HG02973 (cell line): Measurements from ENCODE around the gene IP6K3.

ENCODE experiments used
- ATAC-seq: cut with Tn5 transposase; IDR thresholded peaks from one replicate; pipeline ENCODE4 v1.9.1; 2021; ENCODE audit warnings: moderate library complexity; ENCODE audit not compliant: unreplicated experiment

The IP6K3 gene

DNA sequence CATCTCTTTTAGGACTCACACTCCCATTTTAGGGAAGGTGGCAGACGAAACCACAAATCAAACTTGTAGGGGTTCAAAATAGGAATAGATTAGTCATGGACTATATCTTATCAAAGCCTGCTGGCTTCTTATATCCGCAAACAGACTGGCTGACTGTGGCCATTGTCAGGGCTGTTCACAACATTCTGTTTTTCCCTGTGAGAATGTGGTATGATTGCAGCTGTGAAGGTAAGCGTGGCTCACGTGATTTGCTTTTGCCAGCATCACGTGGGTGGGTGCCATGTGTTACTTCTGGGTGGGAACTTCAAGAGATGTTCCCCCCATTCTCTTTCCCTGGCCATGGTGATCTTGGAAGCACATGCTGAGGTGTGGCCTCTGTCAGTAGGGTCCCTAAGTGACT lies 5.9 kb downstream of the IP6K3 start:
- no peak for ATAC-seq

DNA sequence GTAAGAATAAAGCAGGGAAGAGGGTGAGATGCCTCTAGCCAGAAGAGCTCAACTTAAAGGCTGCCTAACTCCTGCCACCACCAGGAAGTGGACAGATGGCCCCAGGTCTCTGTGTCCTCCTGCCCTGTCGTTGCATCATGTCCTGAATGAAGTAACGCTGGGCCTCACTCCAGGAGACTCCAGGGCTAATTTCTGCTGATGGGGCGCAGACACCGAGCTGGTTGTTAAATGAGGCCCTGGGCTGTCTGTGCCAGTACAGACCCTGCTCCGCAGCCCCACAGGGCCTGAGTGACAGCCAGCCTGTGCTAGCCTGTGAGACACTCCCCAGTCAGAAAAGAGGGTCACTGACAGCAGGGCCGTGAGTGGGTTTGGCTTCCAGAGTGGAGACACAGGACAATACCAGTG lies 6.5 kb downstream of the IP6K3 start:
- no peak for ATAC-seq

DNA sequence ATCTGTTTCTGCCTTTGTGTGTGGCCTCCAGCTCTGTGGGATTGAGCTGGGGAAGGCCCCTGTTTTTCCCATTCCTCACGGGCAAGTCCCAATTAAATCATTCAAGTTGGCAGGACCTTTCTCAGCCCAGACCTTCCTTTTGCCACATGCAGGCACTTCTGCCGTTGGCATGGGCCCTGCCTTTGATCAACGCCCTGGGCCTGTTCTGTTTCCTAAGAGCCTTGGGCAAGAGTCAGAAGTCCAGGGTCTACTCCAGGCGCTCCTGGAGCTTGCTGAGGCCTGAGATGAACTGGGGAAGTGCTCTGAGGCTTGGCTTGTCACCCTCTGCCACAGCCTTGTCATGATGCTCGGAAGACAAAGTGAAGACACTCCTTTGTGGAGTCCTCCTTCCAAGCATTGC lies 7.1 kb downstream of the IP6K3 start:
- ATAC-seq = no peak

DNA sequence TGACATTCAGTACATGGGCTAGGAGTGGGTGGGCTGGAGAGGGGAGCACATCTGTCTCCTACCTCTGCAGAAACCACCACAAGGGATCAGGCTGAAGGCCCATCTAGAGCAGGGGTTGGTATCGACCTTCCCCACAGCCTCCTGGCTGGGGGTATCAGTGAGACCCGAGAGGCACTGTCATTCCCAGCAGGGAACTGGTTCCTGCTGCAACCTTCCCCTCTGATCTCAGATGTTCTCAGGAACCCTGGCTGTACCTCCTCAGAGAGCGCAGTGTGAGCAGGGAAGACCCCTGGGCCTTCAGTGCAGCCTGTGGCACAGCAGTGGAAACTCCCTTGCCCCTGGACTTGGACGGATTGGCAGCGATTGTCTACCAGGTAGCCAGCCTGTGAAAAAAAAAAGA lies 7.8 kb downstream of the IP6K3 start:
- ATAC-seq = no peak

DNA sequence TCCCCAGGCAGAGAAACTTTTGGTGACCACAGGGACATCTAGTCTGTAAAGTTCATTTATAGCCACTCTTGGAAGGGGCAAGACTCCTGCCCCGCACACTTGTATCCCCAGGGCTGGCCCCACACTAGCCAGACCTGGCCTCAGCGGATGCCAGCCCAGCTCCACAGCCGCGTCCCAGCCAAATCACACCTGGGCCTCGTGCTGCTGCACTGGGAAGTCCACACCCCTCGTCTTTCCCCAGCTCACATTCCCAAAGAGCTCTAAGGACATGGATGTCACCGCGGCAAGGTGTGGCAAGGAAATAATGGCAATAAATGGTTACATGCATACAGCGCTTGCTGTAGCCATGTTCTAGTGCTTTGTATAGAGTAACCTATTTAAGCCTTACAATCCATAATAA lies 8.6 kb downstream of the IP6K3 start:
- no peak for ATAC-seq

DNA sequence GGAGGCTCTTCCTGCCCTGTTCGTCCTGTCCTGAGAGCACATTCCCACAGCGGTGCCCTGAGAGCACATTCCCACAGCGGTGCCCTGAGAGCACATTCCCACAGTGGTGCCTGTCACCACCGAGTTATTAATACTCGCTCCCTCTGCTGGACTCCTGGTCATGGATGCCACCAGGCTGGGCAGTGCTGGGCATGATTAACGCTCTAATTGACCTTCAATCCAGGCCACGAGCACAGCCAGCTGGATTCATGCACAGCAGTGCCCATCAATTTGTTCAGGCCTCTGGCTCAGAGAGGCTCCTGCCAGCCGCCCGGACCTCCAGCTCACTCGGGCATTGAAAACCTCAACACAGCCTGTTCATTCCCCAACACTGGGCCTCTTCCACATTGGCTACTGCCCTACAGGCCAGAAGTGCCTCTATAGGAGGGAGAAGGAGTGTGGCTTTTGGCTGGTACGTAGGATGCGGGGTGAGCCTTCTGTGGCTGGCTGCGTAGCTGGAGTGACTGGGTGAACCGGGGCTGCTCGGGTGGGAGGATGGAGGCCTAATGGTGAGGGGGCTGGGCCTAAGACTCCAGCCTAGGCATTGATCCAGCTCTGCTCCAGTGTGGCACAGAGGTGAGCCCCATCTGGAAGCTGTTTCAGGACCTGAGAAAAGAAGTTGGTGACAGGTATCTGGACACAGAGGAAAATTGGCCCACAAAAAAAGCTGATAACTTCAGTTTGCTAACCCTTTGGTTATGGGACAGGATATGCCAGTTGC lies 9.3 kb downstream of the IP6K3 start:
- ATAC-seq = no peak

DNA sequence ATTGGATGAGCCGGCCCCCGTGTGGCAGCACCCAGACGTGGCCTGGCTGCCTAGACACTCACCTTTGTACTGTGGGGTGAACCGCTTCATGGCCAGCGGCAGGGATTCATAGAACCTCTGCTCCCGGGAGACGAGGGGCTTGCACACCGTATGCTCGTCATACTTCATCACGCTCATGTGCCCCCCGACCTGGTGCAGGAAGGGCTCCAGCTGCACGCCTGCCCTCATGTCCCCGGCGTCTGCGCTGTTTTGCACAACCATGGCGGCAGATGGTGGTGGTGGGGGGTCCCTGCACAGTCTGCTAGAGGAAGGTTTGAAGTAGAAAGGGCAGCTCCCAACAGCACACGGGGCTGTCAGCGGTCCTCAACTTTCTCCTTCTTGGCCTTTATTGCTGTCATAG lies 11.5 kb downstream of the IP6K3 start:
- no peak for ATAC-seq

DNA sequence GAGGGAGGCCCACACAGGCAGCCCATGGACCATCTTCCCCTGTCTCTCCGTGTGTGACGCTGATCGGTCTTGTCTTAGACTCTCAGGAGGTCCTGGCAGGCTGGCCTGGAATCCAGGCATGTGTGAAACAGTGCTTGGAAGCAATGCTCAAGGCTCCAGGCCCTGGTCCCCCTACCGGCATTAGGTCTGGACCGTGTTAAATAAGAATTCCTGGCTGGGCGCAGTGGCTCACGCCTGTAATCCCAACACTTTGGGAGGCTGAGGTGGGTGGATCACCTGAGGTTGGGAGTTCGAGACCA lies 13.0 kb downstream of the IP6K3 start:
- ATAC-seq = no peak

DNA sequence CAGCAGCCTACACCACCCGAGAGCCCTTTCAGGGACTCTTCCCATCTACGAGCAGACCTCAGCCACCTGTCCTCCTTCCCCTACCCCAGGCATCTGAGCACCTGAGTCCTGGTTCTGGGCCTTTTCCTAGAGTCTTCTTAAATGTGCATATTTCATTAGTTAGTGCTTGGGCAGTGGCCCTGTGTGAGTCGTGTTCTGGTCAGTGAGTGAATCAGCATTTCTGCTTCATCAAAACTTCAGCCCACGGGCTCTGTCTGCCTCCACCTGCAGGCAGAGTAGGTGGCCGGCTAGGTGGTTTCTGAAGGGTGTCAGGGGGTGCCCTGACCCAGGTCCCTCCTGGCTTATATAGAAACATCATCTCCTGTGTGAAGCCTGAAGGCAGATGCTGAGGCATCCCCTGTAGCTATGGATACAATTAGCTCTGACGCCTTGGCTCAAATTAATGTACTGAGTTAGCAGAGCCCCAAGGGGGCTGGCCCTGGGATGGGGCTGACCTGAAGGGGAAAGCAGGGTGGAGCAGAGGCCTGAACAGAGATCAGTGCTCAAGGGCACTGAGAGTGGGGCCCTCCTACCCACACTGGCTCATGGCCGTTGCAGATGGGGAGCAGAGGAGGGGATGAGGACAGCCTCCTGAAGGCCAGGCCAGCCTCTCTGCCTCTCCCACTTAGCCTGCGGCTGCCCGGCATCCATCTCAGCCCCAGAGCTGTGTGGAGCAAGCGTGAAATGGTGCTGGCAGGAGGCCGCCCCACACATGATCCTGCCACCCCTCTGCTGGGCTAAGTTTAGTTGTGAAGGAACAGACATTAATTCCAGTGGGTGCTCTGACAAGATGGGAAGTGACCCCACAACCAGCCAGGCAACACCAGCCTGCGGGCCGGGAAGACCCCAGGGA lies 13.6 kb downstream of the IP6K3 start:
- ATAC-seq = no peak

DNA sequence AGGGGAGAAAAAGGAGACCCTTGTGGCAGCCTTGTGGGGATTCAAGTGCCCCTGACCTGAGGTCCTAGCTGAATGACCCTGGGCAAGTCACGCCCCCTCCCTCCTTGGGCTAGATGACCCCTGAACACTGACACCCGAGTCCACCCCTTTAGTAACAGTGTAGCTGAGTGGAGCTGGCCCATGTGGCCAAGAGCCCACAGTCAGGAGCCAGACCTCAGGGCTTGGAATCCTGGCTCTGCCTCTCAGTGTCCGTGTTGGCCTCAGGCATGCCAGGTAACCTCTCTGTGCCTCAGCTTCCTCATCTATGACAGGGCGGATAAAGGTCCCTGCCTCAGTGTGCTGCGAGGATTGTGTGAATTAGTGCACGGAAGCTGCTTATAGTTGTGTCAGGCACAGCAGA lies 14.3 kb downstream of the IP6K3 start:
- ATAC-seq = no peak

DNA sequence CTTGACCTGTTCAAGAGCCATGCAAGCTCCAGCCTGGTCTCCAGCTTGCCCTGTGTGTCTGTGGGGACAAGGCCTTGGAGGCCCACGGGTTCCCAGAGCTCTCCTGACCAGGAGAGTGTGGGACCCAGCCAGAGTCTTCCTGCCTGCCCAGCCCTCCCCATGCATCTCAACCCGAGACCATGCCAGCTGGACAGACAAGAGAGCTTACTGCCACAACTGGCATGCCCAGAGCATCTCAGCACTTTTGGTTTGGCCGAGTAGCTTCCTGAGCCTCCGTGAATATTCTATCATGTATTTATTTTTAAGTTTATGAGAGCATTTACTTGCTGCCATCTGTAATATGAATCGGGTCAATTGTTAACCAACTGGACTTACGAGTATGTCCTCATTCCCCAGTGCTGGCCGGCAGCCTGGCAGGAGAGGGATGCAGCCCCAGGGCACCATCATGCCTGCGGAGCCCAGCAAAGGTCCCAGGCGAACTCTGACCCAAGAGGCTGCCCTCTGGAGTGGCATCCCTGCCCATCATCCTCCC lies 14.9 kb downstream of the IP6K3 start:
- no peak for ATAC-seq

DNA sequence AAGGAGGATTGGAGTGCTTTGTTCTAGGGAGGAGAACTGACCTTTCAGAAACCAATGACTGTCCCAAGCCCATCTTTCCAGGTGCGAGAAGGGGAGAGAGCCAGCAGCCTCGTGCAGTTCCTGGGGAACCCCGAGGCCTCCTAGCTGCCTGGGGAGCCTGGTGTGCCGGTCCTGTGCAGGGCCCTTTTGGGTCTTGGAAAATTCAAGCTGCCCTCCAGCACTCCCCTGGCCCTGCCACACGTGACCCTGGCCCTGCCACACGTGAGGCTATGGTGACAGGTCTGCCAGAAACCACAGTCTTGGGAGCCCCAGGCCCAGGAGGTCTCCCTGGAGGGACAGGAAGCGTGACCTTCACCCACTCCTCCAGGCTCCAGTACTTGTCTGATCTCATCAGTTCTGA lies 15.7 kb downstream of the IP6K3 start:
- ATAC-seq = no peak

DNA sequence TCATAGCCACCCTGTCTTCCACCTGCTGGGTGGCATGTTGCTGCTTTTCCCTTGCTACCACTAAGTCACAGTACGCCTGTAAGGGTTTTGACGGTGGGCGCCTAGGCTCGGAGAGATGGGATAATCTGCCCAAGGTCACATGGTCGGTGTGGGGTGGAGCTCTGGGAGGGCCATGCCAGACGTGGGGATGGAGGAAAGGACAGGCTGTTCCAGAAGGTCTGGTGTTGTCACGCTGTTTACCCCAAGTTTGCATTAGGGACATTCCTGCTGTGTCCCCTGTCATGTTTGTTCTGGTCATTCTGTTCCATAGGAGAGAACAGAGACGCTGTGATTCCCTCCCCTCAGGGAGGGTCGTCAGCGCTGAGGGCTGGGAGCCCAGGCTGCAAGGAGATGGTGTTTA lies 16.1 kb downstream of the IP6K3 start:
- no peak for ATAC-seq

DNA sequence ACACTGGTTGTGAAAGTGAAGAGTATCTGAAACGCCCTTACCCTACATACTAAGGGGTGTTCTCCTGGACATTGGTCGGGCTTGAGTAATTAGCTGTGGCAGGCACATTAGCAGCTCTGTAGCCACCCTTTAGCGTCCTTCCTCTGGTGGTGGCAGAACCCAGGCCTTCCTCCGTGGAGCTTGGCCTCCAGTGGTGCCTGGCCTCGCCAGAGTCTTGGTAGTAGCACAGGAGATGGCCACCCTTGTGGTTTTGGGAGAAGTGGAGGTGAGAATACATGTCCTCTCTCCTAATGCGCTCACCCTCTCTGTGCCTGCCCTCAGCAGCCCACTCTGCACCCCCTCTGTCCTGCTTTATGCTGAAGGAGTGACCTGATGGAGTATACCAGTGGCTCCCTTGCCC lies 17.6 kb downstream of the IP6K3 start:
- no peak for ATAC-seq

DNA sequence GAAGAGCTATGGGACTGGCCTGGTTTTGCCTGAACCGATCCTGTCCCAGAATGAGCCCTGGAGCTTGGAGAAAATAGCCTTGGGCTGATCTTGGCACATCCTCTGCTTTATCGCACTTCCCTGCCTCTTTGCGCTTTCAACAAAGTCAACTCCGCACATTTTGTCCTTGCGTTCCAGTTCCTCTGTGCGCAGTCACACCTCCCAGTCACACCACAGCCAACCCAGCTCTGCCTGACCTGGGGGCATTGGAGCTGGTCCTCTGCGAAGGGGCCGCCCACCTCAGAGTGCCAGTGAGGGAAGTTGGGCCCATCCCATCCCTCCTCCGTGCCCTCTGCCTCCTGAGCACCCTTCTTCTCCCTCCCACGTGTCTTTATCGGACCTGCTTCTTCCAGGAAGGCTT lies 18.3 kb downstream of the IP6K3 start:
- ATAC-seq = no peak

DNA sequence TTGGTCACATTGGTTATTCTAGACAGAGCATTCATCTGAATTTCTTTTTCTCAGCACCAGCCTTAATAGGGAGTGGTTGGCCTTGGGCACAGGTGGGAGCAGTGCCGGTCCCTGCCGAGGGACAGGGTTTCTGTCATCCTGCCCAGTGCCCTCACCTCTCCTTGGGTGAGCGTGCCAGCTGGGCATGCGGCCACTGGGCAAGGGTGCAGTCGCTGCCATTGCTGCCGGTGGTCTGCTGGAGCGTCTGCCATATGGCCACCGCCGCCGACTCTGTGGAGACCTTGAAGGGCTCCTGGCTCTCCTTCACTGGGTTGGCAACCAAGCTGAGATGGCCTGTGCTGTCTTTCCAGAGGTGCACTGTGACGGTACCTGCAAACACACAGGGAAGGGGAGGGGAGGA lies 18.8 kb downstream of the IP6K3 start:
- ATAC-seq = no peak

DNA sequence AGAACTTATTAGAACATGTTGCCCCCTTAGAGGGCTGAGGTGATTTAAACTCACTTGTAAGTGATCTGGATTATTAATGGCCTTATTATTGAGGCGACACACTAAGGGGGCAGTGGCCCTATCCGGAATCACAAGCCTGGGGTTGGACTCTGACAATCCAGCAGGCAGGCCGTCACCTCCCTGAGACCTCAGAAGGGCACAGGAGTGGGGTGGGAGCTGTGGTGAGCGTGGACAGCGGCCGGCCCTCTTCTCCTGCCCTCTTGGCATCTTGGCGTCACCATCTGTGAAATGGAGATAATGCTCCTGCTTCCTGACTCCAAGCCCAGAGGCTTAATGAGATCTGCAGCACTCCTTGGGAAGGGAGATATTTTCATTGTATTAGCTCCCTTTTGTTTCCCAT lies 19.6 kb downstream of the IP6K3 start:
- no peak for ATAC-seq

DNA sequence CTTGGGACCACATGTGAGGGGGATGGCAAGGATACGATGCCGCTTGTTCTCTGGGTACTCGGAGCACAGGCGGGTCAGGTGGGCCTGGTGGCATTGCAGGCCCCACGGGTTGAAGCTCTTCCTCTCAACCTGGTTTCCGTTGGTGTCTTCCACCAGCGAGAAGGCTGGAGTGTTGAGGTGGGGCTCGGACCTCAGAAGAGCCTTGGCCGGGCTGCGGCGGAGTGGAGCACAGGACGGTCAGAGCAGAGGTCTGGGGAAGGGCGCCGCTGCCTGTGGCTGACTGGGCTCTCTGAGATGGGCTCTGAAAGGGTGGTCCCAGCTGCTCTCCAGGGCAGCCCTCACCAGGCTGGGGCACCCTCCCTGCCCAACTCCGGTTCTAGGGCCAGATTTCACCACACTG lies 20.0 kb downstream of the IP6K3 start:
- ATAC-seq = no peak

DNA sequence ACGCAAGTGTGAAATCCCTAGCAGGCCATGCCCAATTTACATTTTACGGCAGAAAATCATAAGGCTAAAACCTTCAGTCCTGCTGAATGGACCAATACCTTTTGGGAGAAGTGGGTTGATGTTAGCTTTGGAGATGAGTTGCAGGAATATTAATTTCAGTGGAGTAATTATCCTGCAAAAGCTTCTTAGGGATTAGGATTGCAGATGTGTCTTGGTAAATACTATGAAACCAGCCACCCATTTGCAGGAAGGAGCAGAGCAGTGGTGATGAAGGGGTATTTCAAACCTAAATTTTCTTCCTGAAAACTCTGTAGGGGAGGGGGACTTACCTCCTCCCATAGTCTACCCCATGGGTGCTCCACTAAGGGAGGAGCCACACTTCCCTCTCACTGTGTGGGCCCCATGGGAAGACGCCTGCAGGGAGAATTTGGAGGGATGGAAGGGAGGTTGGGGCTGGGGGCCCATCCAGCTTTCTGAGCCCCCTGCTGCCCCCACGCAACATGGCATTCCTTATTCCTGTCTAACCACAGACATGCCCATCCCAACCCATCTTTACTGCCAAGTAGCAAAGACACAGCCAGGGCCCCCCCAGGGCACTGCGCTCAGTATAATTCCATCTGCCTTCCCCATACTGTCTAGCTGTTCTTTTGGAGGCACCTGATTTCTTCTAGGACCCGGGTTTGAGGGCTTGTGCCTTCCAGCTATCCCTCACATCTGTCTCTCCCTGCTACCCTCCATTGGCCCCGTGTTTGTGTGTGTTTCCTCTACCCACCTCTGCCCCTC lies 20.6 kb downstream of the IP6K3 start:
- ATAC-seq = no peak

DNA sequence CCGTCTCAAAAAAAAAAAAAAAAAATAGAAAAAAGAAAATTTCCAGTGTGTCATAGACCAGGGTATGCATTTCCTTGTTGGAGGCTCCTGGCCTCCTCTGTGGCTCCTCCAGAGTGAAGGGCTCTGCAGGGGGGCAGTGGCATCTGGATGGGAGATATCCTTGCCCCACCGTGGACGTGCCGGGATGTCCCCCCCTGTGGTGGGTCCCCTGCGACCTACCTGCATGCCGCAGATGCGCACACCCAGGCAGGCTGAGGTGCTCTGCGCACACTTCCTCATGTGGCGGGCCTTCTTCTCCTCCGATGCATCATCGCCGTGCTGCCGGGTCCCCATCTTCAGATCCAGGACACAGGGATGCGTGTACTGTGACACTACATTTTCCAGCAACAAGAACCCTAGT lies 21.5 kb downstream of the IP6K3 start:
- no peak for ATAC-seq
